Measurements from ENCODE around the gene NRCAM. TPM values are rescaled to one million over a fixed set of nuclear protein-coding genes. Genes with fewer than 3 reads are reported as not detected.

NRCAM gene
- total and polyA plus RNA-seq, 4 donors: 0.17 to 3.2 (median 0.64) TPM

GRCh38 chr7:108120933-108121332 lies 335.3 kb downstream of the NRCAM start:
- TF ChIP-seq NR2F2 (IDR thresholded peaks at IDR 0.05) (no peak), JUND (IDR thresholded peaks at IDR 0.05) (no peak), FOXA1 (IDR thresholded peaks at IDR 0.05) (no peak), YY1 (IDR thresholded peaks at IDR 0.05) (no peak), TAF1 (conservative IDR thresholded peaks at IDR 0.05) (no peak), SP1 (IDR thresholded peaks at IDR 0.05) (no peak), HNF4G (IDR thresholded peaks at IDR 0.05) (no peak), REST (IDR thresholded peaks at IDR 0.05) (no peak), CTCF (IDR thresholded peaks at IDR 0.05; ENCODE audit: low read depth, low read length, missing input control) (no peak), RXRA (IDR thresholded peaks at IDR 0.05) (no peak), GABPA (IDR thresholded peaks at IDR 0.05 in 1 of 2, conservative IDR thresholded peaks at IDR 0.05 in 1 of 2) (no peak), EGR1 (IDR thresholded peaks at IDR 0.05; ENCODE audit: low read depth in 2 of 2) (no peak), ATF3 (IDR thresholded peaks at IDR 0.05) (no peak), HNF4A (conservative IDR thresholded peaks at IDR 0.05) (no peak), RAD21 (IDR thresholded peaks at IDR 0.05) (no peak), FOXA2 (IDR thresholded peaks at IDR 0.05) (no peak)
- Histone ChIP-seq H3K27ac (ENCODE audit: low read depth in 1 of 2, low read length in 2 of 2) (no peak overlapping the region), H3K36me3 (ENCODE audit: control insufficient read depth in 4 of 4, insufficient read depth in 3 of 4, low read depth in 1 of 4, low read length in 3 of 4) (no peaks in the 10 kb centered on the region), H3K4me1 (ENCODE audit: control insufficient read depth in 4 of 4, insufficient read depth in 4 of 4, low read length in 3 of 4) (no peaks in the 10 kb centered on the region), H3K9ac (ENCODE audit: low read depth in 1 of 2, low read length in 2 of 2) (no peak overlapping the region), H3K4me3 (ENCODE audit: low read depth in 1 of 3, low read length in 3 of 3) (no peak overlapping the region), H3K27me3 (ENCODE audit: control insufficient read depth in 4 of 4, insufficient read depth in 4 of 4, low read length in 3 of 4) (no peaks in the 10 kb centered on the region), H3K9me3 (ENCODE audit: control insufficient read depth in 4 of 4, low read length in 3 of 4) (no peaks in the 10 kb centered on the region)
- no peak for DNase-seq (ENCODE audit: low spot score)
- 73% methylated on average over 3 of the region's 3 CpGs for WGBS

- no peaks in the 10 kb centered on the region for H3K4me1 ChIP-seq (ENCODE audit: control insufficient read depth in 4 of 4, insufficient read depth in 4 of 4, low read length in 3 of 4)
- no peaks in the 10 kb centered on the region for H3K9me3 ChIP-seq (ENCODE audit: control insufficient read depth in 4 of 4, low read length in 3 of 4)
- H3K9ac ChIP-seq (ENCODE audit: low read depth in 1 of 2, low read length in 2 of 2): no peak overlapping the region
- no peak for DNase-seq (ENCODE audit: low spot score)
- 74% methylated on average over 3 of the region's 3 CpGs for WGBS
- no peaks in the 10 kb centered on the region for H3K27me3 ChIP-seq (ENCODE audit: control insufficient read depth in 4 of 4, insufficient read depth in 4 of 4, low read length in 3 of 4)
- H3K27ac ChIP-seq (ENCODE audit: low read depth in 1 of 2, low read length in 2 of 2): no peak overlapping the region
- H3K36me3 ChIP-seq (ENCODE audit: control insufficient read depth in 4 of 4, insufficient read depth in 3 of 4, low read depth in 1 of 4, low read length in 3 of 4): no peaks in the 10 kb centered on the region
- no peak overlapping the region for H3K4me3 ChIP-seq (ENCODE audit: low read depth in 1 of 3, low read length in 3 of 3)
- TF ChIP-seq RAD21 (IDR thresholded peaks at IDR 0.05): no peak
These were observed 336.0 kb downstream of the NRCAM start for GRCh38 chr7:108120196-108120595.

Measured in liver (tissue), 9 donors.